ENCODE results near the gene NSMF.

NSMF gene

GRCh38 chr9:137459152-137459600 lies at the start of gene NSMF:
NSMF (minus strand) TSS chr9:137459334; CDS start chr9:137459102, 232 bp downstream.
- peak; percentile 88 for DNase-seq (ENCODE audit: low spot score)

- DNase-seq (ENCODE audit: low spot score), result no peak
Observed at GRCh38 chr9:137506702-137507171, 47.6 kb upstream of the NSMF start.

- no peak for DNase-seq (ENCODE audit: low spot score)
Observed at GRCh38 chr9:137506274-137506673, 47.1 kb upstream of the NSMF start.

- no peak for DNase-seq (ENCODE audit: low spot score)
Observed at GRCh38 chr9:137505421-137506140, 46.4 kb upstream of the NSMF start.

- DNase-seq (ENCODE audit: low spot score), result no peak
Observed at GRCh38 chr9:137504432-137504777, 45.3 kb upstream of the NSMF start.

- DNase-seq (ENCODE audit: low spot score), result no peak
Observed at GRCh38 chr9:137502008-137502911, 43.1 kb upstream of the NSMF start.

GRCh38 chr9:137501457-137501856 lies 42.3 kb upstream of the NSMF start:
- DNase-seq (ENCODE audit: low spot score), result no peak

- DNase-seq (ENCODE audit: low spot score), result no peak
Observed at GRCh38 chr9:137500666-137501397, 41.7 kb upstream of the NSMF start.

- no peak for DNase-seq (ENCODE audit: low spot score)
Observed at GRCh38 chr9:137499858-137500661, 40.9 kb upstream of the NSMF start.

GRCh38 chr9:137499416-137499815 lies 40.3 kb upstream of the NSMF start:
- no peak for DNase-seq (ENCODE audit: low spot score)

- DNase-seq (ENCODE audit: low spot score), result no peak
Observed at GRCh38 chr9:137498720-137499150, 39.6 kb upstream of the NSMF start.

GRCh38 chr9:137497921-137498719 lies 39.0 kb upstream of the NSMF start:
- no peak for DNase-seq (ENCODE audit: low spot score)

- no peak for DNase-seq (ENCODE audit: low spot score)
Observed at GRCh38 chr9:137496601-137497375, 37.7 kb upstream of the NSMF start.

GRCh38 chr9:137494550-137495351 lies 35.6 kb upstream of the NSMF start:
- no peak for DNase-seq (ENCODE audit: low spot score)

GRCh38 chr9:137494104-137494544 lies 35.0 kb upstream of the NSMF start:
- DNase-seq (ENCODE audit: low spot score), result peak; percentile 74

GRCh38 chr9:137493364-137494103 lies 34.4 kb upstream of the NSMF start:
- no peak for DNase-seq (ENCODE audit: low spot score)

GRCh38 chr9:137492464-137493363 lies 33.6 kb upstream of the NSMF start:
- DNase-seq (ENCODE audit: low spot score), result no peak

Measured in kidney capillary endothelial cell (primary cell).